ENCODE results near the gene OXA1L. TPM values are rescaled to one million over a fixed set of nuclear protein-coding genes. Genes with fewer than 3 reads are reported as not detected.

Gene OXA1L
- total RNA-seq, 1 donor: 128 TPM

- Histone ChIP-seq H3K27me3 (ENCODE audit: insufficient read depth, low read length) (no peaks in the 10 kb centered on the region), H3K9me3 (ENCODE audit: low read depth, low read length) (no peaks in the 10 kb centered on the region), H3K4me1 (ENCODE audit: insufficient read depth, low read length) (peaks cover 52% of the 10 kb centered on the region), H3K4me3 (ENCODE audit: low read length) (peak overlapping the region; percentile 30)
Measured at GRCh38 chr14:22822016-22822570, 55.6 kb downstream of the OXA1L start.

Other genes starting within 250 kb of the OXA1L start
- 83.6 TPM for gene DAD1, start 177.5 kb upstream of the OXA1L start, total RNA-seq
- gene ABHD4, start 168.4 kb upstream of the OXA1L start, total RNA-seq: 7.5 TPM
- not detected for gene OR6J1, start 122.3 kb upstream of the OXA1L start, total RNA-seq
- 74.8 TPM for gene SLC7A7, start 48.7 kb downstream of the OXA1L start, total RNA-seq
- gene MRPL52, start 63.2 kb downstream of the OXA1L start, total RNA-seq: 8.7 TPM
- gene MMP14, start 69.9 kb downstream of the OXA1L start, total RNA-seq: 2.9 TPM
- 46.7 TPM for gene LRP10, start 105.1 kb downstream of the OXA1L start, total RNA-seq
- 2.1 TPM for gene REM2, start 116.5 kb downstream of the OXA1L start, total RNA-seq
- gene RBM23, start 152.5 kb downstream of the OXA1L start, total RNA-seq: 122 TPM
- gene PRMT5, start 162.7 kb downstream of the OXA1L start, total RNA-seq: 8.2 TPM
- 41.2 TPM for gene HAUS4, start 190.4 kb downstream of the OXA1L start, total RNA-seq
- gene AJUBA, start 215.9 kb downstream of the OXA1L start, total RNA-seq: 0.21 TPM
- 6.9 TPM for gene C14orf93, start 243.5 kb downstream of the OXA1L start, total RNA-seq